HT1080 (cell line): ENCODE data around the gene MTMR3. TPM values are rescaled to one million over a fixed set of nuclear protein-coding genes. Genes with fewer than 3 reads are reported as not detected.
"Not testable (repeated sequence)": the region's sequence is repeated elsewhere in the genome, so short reads cannot be mapped to it uniquely, and the experiment has no call there.

Source experiments
- DNase-seq: peaks from one replicate; pipeline ENCODE4 v3.0.0-alpha.2; 2015; ENCODE audit warnings: low read depth
- total RNA-seq: library from RNA; depleted of rRNA; stranded (reverse); fragments of >200 nt; shearing (Covaris generic); gene quantifications from 2 replicates; pipeline ENCODE4 v1.2.3, GENCODE V29; 2014

The MTMR3 gene
- total RNA-seq, 1 experiment from 2014 or later = 10.9 TPM

DNA sequence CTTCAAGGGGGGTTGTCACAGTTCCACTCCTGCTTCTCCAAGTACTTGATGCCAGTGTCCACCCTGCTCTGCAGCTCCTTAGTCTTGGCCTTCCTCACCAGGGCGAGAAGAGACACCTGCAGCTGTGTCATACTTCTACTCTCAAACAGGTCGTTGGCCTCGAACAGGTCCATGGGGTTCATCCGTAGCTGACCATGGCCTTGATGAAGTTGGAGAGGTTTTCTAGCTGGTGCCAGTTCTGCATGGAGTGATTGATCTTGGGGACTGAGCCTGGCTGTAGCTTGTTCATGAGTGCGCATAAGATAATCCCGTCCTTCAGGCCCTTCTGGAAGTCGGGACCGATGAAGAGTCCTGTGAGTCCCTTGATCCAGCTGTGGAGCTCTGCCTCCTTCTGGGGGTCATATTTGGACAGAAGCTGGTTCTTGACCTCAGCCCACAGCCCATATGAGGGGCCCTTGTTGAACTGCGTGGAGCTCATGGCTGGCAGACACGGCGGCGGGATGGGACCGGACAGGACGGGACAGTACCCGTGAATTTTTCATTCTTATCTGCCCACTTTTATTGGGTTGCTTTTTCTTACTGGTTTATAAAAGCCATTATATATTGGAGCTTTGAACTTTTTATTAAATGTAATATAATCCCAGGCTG, 163.9 kb downstream of the MTMR3 start:
- DNase-seq = no peak

DNA sequence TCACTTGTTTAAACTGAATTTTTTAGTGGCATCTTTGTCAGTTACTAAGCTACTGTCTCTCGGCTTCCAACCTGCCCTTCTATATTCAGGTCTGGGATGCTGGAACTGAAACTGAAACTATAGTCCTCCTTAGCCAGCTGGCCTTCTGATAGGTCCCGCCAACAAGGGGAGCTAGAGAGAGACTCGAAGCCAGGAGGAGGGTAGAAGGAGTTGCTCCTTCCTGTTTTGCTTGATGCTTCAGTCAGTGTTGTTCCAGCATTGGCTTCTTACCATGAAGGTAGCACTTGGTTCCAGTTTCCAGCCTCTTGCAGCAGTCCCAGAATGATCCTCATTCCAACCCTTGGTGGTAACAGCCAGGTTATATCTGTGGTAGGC, 164.4 kb downstream of the MTMR3 start:
- DNase-seq = peak; percentile 39

DNA sequence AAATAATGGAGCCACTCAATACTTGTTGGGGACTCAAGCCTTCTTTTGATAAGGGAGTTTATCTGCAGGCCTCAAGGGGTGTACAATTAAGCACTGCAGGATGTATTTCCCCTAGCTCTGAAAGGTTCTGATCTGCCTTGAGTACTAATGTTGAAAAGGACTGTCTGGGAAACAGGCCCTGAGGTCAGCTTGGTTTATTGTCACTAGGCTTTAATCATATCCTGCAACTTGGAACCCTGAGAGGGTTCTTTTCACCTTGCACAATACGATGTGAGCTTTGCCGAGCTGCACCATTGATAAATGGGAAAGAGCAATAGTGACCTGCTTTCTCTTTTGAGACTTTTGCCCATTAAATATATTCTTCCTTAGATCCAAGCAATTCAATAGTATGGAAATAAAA, 165.7 kb downstream of the MTMR3 start:
- DNase-seq = no peak

DNA sequence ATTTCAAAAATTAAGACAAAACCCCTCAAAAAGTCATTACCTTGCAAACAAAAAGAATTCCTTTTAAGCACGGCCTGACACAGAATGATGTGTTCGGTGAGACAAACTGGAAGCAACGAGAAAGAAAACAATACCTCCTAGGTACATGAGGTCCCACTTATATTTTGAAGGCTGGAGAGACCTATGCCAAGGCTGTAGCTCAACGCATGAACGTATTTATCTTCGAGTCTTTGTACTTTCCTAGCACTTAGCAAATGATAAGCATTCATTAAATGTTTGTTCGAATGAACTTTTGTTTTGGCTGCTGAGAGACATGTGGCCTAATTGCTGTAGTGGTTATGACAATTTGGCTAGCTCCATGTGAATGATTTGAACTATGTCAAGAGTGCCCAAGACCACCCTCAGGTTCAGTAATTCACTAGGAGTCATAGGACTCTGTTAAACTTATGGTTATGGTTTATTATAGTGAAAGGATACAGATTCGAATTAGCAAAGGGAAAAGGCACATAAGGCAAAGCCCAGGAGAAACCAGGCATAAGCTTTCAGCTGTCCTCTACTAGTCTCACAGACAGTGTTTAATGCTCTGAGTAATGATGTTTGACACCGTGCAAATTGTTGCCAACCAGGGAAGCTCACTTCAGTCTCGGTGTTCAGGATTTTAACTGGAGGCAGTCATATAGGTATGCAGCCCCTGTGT, 171.2 kb downstream of the MTMR3 start:
- DNase-seq = no peak

DNA sequence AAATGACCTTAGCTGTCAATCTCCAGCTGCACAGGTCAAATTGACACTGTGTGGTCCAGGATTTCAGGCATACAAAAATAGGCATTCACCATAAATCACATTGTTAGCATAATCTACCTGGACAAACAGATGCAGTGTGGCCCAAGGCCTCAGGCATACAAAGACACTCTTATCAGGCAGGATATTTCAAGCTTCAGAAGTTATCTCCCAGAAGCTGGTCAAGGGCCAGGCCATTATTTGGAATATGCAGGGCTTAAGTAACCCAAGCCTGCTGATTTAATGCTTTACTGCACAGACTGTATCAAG, 171.7 kb downstream of the MTMR3 start:
- no peak for DNase-seq

DNA sequence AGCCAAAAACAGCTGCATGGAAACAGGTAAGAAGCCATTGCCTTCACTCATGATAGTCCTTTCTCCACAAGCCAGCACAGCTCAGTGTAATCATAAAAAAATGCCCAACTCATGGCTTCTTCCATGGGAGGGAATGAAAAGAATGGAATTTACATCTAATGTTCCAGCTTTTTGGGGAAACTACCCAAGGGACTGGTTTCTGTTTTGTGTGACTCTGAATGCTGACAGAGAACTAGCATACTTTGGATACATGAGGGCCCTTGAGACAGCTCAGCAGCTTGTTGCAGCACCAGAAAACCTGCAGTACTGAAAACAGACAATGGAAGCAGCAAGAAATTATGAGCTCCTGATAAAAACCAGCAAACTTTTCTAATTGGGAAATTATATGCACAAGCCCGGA, 173.0 kb downstream of the MTMR3 start:
- no peak for DNase-seq

DNA sequence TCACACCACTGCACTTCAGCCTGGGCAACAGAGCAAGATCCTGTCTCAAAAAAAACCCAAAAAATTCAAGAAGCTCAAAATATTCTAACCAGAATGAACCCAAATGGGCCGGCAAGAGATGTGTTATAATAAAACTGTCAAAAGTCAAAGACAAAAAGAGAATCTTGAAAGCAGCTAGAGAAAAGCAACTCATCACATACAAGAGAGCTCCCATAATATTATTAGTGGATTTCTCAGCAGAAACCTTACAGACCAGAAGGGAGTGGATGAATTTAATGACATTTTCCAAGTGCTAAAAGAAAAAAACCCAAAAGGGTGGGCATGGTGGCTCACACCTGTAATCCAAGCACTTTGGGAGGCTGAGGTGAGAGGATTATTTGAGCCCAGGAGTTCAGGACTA, 174.4 kb downstream of the MTMR3 start:
- no peak for DNase-seq

DNA sequence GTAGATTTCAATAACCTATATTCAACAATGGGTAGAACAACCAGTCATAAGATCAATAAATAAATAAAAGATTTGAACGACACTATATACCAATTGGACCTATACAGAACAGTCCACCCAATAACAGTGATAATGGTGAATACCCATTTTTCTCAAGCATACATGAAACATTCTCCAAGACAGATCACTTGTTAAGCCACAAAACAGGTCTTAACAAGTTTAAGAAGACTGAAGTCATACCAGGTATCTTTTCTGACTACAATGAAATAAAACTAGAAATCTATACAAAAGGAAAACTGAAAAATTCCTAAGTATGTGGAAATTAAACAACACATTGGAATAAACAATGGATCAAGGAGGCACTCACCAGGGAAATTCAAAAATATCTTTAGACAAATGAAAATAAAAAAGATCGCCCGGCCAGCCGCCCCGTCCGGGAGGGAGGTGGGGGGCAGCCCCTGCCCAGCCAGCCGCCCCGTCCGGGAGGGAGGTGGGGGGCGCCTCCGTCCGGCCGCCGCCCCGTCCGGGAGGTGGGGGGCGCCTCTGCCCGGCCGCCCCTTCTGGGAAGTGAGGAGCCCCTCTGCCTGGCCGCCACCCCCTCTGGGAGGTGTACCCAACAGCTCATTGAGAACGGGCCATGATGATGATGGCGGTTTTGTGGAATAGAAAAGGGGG, 176.5 kb downstream of the MTMR3 start:
- not testable (repeated sequence) for DNase-seq

DNA sequence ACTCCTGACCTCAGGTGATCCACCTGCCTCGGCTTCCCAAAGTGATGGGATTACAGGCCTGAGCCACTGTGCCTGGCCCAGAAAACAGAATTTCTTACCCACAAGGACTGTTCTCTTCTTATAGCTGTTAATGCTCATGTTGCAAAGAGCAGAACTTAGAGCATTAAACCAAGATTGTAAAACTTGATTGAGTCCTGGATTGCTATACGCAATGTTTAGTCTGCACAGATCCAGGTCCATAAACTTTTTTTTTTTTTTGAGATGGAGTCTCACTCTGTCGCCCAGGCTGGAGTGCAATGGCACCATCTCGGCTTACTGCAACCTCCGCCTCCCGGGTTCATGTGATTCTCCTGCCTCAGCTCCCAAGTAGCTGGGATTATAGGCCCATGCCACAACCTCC, 178.1 kb downstream of the MTMR3 start:
- DNase-seq = not testable (repeated sequence)

DNA sequence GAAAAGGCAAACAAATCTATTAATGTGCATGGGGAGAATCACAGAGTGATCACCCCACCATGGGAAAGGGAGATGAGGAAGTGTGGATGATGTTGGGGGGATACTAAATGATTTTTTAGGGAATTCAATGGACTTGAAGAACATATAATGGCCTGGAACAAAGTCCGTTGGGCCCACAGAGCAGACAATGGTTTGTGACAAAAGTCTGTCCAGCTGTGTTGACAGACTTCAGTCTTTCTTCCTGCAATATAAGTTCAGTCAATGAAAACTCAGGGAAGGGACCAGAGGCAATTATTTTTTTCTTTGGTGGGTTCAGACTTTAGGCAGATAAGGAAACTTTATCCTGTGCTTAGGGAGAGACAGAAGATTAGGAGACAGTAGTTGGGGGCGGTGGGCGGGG, 179.3 kb downstream of the MTMR3 start:
- DNase-seq = no peak

DNA sequence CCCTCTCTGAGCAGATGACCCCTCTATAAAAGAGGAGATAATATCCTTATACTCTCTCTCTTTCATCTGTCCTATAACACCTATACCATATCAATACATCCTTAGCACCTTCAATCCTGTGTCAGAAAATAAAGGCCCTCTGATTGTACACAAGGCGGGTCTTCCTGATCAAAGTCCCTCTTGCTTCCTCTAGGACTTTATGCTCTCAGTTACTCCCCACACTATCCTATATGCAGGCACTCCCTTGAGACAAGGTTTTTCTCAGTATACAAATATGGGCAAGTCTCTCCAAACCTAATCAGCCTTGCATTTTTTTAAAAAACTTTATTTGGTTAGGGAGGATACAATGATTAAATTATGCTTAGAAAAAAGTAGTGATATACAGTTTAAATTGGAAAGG, 180.0 kb downstream of the MTMR3 start:
- no peak for DNase-seq

DNA sequence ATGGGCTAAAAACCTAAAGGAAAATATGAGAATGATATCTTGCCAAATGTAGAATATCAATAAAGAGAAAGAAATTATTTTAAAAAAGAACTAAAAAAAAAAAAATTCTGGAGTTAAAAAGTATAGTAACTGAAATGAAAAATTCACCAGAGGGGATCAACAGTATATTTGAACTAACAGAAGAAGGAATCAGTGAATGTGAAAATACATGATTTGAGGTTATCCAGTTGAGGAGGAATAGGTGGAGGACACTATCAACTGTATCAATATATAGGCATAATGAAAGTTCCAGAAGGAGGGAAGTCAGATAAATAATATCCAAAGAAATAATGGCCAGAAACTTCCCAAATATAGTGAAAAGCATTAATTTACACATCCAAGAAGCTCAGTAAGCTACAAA, 181.2 kb downstream of the MTMR3 start:
- no peak for DNase-seq

DNA sequence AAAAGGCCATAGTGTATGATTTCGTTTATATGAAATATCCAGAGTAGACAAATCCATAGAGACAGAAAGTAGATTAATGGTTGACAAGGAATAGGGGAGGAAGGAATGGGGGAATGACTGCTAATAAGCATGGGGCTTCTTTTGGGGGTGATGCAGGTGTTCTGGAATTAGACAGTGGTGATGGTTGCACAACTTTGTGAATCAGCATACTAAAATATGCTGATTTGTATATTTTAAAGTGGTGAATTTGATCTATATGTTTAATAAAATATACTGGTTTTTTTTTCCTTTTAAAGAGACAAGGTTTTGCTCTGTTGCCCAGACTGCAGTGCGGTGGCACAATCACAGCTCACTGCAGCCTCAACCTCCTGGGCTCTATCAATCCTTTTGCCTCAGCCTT, 190.8 kb downstream of the MTMR3 start:
- no peak for DNase-seq

DNA sequence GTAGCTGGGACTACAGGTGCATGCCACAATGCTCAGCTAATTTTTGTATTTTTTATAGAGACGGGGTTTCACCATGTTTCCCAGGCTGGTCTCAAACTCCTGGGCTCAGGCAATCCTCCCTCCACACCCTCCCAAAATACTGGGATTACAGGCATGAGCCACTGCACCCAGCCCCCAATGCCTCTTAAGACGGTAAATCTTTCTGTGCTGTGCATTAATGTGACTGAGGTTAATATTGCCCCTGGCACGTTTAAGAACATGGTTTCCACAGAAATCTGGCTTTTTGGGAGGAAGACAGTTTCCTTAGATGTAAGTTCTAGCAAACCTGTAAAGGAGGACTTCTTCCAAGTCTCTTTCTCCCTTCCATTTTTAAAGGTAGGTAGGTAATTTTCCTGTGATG, 191.2 kb downstream of the MTMR3 start:
- DNase-seq = no peak

DNA sequence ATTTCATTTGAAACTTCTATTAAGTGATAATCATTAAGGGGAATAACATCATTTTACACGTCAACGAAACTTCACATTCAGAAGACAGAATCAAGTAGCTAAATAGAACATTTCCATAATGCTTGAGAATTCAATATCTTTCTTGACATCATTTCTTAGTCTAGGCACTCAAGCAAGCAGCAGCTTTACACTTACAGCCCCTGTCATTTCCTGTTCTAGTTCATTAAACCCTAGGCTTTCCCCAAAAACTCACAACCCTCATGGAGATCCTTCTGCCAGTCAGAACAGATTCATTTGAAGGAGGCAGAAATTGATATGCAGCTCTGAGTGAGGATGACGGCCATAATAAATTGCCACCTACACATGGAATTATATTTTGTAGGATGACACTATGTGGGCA, 192.0 kb downstream of the MTMR3 start:
- DNase-seq = no peak

DNA sequence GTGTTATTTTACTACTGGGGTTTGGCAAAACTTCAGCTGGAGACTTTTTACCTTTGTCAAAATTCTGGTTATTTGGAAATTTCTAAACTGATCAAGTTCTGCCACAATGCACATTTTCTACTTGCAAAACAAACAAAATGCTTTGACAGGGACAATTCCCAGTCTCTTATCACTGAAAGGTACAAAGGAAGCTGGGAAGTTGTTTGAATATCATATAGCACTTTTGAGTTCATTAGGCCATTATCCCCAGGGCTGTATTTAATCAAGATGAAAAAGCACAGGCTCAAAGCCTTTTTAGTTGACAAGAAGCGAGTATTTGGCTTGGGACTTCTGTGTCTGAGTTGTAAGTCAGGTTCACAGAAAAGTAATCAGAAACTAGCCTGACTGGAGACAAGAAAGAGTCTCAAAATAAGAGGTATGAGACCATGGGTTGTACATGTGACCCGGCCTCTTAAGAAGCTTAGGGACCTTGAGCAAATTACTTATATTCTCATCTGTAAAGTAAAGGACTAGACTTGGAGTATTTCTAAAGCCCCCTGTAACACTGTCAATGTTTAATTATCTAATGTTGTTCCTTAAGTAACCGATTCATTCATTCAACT, 194.4 kb downstream of the MTMR3 start:
- DNase-seq = no peak

DNA sequence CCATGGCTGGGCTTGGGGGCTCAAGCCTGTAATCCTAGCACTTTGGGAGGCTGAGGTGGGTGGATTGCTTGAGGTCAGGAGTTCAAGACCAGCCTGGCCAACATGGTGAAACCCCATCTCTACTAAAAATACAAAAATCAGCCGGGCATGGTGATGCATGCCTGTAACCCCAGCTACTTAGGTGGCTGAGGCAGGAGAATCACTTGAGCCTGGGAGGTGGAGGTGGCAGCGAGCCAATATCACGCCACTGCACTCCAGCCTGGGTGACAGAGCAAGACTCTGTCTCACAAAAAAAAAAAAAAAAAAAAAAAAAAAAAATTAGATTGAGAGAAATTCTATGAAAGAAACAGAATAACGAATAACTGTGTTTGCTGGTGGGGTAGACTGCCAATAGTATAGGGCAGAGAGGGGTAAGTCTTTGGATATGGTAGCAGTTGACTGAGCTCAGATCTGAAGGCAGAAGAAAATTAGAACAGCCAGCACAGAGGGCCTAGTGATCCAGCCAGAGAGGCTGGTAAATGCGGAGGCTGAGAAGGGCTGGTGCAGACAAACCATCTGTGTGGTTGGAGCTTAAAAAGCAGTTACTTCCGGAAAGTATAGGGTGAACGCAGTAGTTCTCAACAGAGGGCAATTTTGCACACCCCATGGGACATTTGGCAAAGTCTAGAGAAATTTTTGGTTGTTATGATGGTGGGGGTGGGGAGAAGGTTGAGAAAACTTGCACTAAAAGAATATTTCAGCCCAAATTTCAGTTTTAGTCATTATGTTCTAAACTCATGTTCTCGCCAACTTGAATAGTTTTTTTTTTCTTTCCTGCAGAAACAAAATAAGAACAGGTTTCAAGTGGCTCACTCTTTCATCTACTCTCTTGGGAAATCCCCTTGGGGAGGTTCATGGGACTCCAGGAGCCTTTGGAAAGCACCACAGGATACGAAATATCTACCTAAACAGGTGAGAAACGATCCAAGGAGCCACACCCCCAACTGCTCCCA, 195.6 kb downstream of the MTMR3 start:
- DNase-seq = no peak

DNA sequence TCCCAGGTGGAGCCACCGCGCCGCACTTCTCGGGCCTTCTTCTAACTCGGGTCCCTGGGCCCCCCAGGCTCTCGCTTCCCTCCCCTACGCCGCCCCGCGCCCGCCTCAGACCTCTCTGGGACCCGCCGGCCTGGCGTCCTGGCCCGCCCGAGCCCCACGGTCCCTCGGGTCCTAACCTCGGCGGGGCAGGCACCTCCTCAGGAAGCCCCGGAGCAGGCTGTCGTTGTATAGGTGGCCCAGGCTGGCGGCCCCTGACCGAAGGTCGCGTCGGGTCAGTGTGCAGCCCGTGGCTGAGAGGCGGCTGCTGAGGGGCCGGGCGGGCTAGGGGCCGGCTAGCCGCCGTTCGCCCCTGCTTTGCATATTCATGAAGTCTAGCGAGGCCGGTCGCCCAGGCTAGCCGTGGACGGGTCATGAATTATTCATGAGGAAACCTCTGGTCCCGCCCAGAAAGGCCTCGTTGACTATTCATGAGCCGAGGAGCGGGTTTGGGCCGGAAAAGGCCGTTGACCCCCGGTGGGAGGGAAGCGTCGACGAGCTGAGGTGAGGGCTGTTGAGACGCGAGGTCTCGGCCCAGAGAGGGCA, 197.1 kb downstream of the MTMR3 start, which contains the start of gene HORMAD2:
TSS of gene HORMAD2 (plus strand) at position 513 of the 582 bp plus-strand sequence. CDS start 13,489 bp downstream, outside the sequence.
- no peak for DNase-seq
